ENCODE measurements around the gene TRIO.
"Not testable (repeated sequence)": the region's sequence is repeated elsewhere in the genome, so short reads cannot be mapped to it uniquely, and the experiment has no call there.

The TRIO gene

DNA sequence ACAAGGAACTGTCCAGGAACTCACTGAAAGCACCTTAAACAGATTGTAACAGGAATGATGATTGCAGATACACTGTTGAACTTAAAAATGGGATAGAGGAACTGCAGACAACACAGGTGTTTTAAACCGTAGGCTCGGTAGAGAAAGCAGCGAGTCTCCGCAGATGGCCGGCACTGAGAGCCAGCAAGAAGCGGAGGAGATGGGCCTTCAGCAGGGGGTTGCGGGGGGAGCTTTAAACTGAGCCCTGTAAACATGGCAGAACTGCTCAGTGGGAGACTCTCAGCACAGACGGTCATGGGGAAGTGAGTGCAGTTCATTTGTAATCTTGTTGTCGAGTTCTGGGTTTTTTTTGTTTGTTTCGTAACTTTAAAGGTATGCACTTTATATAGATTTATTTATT is 283.4 kb downstream of the TRIO start:
- no peak overlapping the region for H3K9ac ChIP-seq (ENCODE audit: low read depth, low read length)
- H3K4me1 ChIP-seq (ENCODE audit: insufficient read depth, low read length): peaks cover 3% of the 10 kb centered on the region; the same call in 1 of the 2 replicates
- no peaks in the 10 kb centered on the region for H3K27me3 ChIP-seq (ENCODE audit: insufficient read depth, low read length)
- H3K27ac ChIP-seq (ENCODE audit: low read length): no peak overlapping the region
- peaks cover 22% of the 10 kb centered on the region for H3K36me3 ChIP-seq (ENCODE audit: insufficient read depth, low read depth, low read length)
- H3K9me3 ChIP-seq (ENCODE audit: insufficient read depth, low read depth, low read length): no peaks in the 10 kb centered on the region
- H3K4me3 ChIP-seq (ENCODE audit: low read length): no peak overlapping the region

DNA sequence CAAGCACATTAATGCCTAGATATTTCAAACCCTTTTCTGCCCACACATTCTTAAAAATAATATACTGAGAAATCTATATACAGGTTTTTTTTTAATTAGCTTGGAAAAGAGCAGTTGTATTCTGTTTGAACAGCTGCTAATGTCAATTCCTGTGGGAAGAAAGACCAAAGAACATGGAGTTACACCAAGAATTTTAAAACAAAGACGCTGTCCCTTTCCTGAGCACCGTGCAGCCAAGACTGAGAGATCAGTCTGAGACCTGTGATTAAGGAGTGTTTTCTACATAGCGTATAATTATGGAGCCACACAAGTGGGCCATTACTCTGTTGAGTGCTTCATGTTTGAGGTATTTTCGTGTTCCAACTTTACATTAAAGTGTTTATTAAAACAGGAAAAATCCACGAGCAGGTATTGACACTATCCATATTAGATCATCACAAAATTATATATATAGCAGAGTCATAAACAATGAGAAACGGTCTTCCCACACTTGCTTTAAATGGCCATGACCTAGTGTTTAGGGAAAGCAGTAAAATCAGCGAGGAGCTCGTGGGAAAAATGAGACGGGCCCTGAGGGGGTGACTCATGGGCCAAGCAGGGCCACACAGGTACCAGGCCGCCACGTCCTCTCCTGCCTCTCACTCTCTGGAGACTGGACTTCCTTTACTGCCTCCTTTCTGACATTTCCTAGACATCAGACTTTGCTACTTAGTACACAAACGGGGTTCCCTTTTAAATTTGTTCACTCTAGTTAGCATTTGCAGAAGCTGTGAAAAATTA is 285.4 kb downstream of the TRIO start:
- H3K36me3 ChIP-seq (ENCODE audit: insufficient read depth, low read depth, low read length): peaks cover 4% of the 10 kb centered on the region
- H3K27ac ChIP-seq (ENCODE audit: low read length): no peak overlapping the region
- H3K4me1 ChIP-seq (ENCODE audit: insufficient read depth, low read length): peaks cover 15% of the 10 kb centered on the region

DNA sequence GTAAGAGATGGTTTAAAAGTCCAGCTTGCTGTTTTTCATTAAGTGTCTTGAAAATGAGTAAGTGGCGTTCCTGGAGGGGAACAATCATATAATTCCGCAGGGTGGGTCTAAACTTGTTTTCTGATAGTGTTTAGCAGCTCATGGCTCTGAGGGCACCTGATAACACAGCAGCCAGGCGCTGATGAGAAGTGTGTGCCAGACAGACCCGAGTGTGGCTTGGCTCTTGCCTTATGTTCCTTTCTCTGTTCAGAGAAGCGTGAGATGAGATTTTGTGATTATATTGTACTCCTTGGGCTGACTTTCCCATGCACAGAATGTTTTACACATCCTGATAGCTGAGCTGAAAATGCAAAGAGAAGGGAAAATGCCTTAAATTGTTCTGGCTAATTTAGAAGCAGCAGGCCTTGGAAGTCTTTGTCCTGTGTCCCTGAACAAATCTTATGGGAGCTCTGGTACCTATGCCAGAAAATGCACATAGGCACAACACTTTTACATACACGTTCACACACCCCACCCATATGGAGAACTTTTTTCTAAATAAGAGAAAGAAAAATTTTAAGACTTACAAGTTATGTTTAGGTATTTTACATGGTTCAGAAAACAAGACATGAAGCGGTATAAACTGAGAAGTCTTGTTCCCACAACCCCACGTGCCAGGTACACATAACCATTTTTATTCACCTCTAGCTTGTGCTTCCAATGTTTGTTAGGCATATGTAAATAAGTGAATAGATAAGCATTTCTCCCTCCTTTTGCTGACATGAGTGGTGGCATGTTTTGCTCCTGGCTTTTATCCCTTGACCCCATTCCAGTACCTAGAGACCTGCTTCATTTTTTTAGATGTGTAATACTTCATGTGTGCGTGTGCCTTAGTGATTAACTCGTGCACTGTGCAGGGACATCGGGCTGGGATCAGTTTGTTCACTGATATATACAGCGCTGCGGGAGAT is 286.2 kb downstream of the TRIO start:
- Histone ChIP-seq H3K27ac (ENCODE audit: low read length) (no peak overlapping the region), H3K27me3 (ENCODE audit: insufficient read depth, low read length) (no peaks in the 10 kb centered on the region), H3K9me3 (ENCODE audit: insufficient read depth, low read depth, low read length) (no peaks in the 10 kb centered on the region), H3K4me3 (ENCODE audit: low read length) (no peak overlapping the region), H3K36me3 (ENCODE audit: insufficient read depth, low read depth, low read length) (peaks cover 4% of the 10 kb centered on the region; the same call in 1 of the 2 replicates), H3K9ac (ENCODE audit: low read depth, low read length) (no peak overlapping the region), H3K4me1 (ENCODE audit: insufficient read depth, low read length) (peaks cover 14% of the 10 kb centered on the region)

More for the DNA sequence above, 285.4 kb downstream of the TRIO start:
- Histone ChIP-seq H3K9me3 (ENCODE audit: insufficient read depth, low read depth, low read length) (no peaks in the 10 kb centered on the region), H3K27me3 (ENCODE audit: insufficient read depth, low read length) (no peaks in the 10 kb centered on the region), H3K9ac (ENCODE audit: low read depth, low read length) (no peak overlapping the region), H3K4me3 (ENCODE audit: low read length) (no peak overlapping the region)

DNA sequence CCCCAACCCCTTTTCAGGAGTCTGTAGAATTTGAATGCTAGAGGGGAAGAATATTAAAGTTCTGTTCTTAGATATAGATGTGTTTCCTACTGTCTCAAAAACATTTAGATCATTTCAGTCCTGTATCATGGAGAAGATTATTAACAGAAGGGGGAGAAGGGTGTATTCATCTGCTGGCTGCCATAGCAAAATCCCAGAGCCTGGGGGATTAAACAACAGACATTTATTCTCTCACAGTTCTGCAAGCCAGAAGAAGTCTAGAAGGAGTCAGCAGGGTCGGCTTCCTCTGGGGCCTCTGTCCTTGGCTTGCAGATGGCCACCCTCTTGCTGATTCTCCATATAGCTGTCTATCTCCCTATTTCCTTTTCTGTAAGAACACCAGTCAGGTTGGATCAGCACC is 288.4 kb downstream of the TRIO start:
- no peaks in the 10 kb centered on the region for H3K9me3 ChIP-seq (ENCODE audit: insufficient read depth, low read depth, low read length)
- H3K4me3 ChIP-seq (ENCODE audit: low read length): no peak overlapping the region
- peaks cover 6% of the 10 kb centered on the region for H3K36me3 ChIP-seq (ENCODE audit: insufficient read depth, low read depth, low read length)
- H3K4me1 ChIP-seq (ENCODE audit: insufficient read depth, low read length): peaks cover 14% of the 10 kb centered on the region
- no peak overlapping the region for H3K9ac ChIP-seq (ENCODE audit: low read depth, low read length)
- no peak overlapping the region for H3K27ac ChIP-seq (ENCODE audit: low read length)
- no peaks in the 10 kb centered on the region for H3K27me3 ChIP-seq (ENCODE audit: insufficient read depth, low read length)

DNA sequence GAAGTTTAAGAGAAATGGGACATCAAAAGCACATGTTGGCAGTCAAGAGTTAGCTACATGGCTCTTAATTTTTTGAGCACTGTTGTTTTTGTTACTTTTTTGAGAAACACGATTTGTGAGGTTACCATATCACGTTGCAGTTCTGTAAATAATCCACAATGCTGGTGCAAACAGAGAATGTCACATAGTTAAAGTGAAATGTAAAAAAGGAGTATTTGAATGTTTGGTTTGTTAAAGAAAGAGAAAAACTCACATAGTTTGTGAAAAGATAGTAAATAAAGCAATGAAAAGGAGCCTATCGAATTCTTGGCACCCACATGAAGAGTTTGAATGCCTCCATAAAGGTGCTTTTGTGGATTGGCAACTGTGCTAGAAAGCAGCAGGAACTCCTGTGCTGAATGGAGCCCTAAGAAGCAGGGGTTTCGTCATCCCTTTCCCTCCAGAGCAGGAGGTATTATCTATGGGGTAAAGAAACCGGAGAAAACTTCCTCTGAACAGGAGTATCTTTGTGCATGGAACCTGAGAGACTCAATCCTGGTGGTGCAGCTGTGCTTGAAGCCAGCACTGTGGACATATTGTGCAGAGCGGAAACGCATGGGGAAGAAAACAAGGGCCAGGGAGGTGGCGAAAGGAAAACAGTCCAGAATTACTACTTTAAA is 289.9 kb downstream of the TRIO start:
- Histone ChIP-seq H3K27ac (ENCODE audit: low read length) (peak overlapping the region; percentile 32), H3K9me3 (ENCODE audit: insufficient read depth, low read depth, low read length) (no peaks in the 10 kb centered on the region), H3K27me3 (ENCODE audit: insufficient read depth, low read length) (no peaks in the 10 kb centered on the region), H3K4me3 (ENCODE audit: low read length) (no peak overlapping the region), H3K9ac (ENCODE audit: low read depth, low read length) (peak overlapping the region; percentile 43; the same call in 1 of the 2 replicates), H3K4me1 (ENCODE audit: insufficient read depth, low read length) (peaks cover 14% of the 10 kb centered on the region), H3K36me3 (ENCODE audit: insufficient read depth, low read depth, low read length) (peaks cover 6% of the 10 kb centered on the region)

DNA sequence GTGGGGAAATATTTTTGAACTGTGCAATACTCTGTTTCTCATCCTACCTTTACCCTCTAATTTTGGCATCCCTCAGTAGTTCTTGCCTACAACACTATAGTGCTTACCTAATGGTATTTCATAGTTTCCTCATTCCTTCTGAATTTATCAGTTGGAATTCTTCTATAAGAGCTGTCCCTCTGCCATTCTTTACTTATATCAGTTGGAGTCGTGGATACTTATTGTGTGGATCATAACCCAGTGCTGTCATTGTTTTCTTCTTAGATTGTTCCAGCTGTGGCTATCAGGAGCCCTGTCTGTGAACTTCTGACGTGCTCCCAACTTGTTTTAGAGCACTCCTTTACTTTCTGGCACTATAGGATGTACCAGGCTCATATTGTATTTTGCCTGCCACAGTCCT is 292.3 kb downstream of the TRIO start:
- peaks cover 14% of the 10 kb centered on the region for H3K4me1 ChIP-seq (ENCODE audit: insufficient read depth, low read length)
- H3K36me3 ChIP-seq (ENCODE audit: insufficient read depth, low read depth, low read length): peaks cover 6% of the 10 kb centered on the region; the same call in 1 of the 2 replicates
- no peak overlapping the region for H3K9ac ChIP-seq (ENCODE audit: low read depth, low read length)
- H3K4me3 ChIP-seq (ENCODE audit: low read length): no peak overlapping the region
- H3K27me3 ChIP-seq (ENCODE audit: insufficient read depth, low read length): no peaks in the 10 kb centered on the region
- no peaks in the 10 kb centered on the region for H3K9me3 ChIP-seq (ENCODE audit: insufficient read depth, low read depth, low read length)
- no peak overlapping the region for H3K27ac ChIP-seq (ENCODE audit: low read length)

DNA sequence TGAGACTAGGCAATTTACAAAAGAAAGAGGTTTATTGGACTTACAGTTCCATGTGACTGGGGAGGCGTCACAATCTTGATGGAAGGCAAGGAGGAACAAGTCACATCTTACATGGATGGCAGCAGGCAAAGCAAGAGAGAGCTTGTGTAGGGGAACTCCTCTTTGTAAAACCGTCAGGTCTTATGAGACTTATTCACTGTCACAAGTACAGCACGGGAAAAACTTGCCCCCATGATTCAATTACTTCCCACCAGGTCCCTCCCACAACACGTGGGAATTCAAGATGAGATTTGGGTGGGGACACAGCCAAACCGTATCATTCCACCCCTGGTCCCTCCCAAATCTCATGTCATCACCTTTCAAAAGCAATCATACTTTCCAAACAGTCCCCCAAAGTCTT is 293.0 kb downstream of the TRIO start:
- H3K27ac ChIP-seq (ENCODE audit: low read length); H3K9ac ChIP-seq (ENCODE audit: low read depth, low read length); H3K36me3 ChIP-seq (ENCODE audit: insufficient read depth, low read depth, low read length); H3K9me3 ChIP-seq (ENCODE audit: insufficient read depth, low read depth, low read length); H3K4me3 ChIP-seq (ENCODE audit: low read length); H3K27me3 ChIP-seq (ENCODE audit: insufficient read depth, low read length): not testable (repeated sequence)
- peaks cover 14% of the 10 kb centered on the region for H3K4me1 ChIP-seq (ENCODE audit: insufficient read depth, low read length)

DNA sequence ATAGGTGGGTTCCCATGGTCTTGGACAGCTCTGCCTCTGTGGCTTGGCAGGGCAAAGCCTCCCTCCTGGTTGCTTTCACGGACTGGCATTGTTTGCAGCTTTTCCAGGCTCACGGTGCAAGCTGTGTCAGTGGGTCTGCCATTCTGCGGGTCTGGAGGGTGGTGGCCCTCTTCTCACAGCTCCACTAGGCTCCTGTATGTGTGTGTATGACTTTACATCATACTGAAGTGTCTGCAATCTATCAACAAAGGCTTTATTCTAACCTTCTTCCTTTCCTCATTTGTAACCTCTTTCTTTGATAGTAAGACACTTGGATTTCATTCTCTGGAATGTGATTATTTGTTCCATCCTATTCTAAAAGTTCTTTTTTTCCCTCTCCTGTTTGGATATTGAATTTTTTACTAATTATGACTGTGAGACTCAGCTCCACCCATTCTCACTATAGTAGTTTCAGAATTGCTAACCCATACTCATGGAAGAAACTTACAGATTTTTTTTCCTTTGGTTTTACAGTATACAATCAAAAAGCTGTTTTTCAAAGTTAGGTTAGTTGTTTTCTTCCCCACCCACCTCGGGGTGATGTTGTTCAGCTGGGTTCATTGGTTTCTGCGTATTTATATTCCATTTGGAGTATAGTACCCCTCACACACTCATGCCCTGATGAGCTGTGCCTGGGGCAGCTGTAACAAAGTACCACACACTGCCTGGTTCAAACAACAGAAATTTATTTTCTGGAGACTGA is 293.8 kb downstream of the TRIO start:
- Histone ChIP-seq H3K27me3 (ENCODE audit: insufficient read depth, low read length) (no peaks in the 10 kb centered on the region), H3K27ac (ENCODE audit: low read length) (no peak overlapping the region), H3K9ac (ENCODE audit: low read depth, low read length) (no peak overlapping the region)

DNA sequence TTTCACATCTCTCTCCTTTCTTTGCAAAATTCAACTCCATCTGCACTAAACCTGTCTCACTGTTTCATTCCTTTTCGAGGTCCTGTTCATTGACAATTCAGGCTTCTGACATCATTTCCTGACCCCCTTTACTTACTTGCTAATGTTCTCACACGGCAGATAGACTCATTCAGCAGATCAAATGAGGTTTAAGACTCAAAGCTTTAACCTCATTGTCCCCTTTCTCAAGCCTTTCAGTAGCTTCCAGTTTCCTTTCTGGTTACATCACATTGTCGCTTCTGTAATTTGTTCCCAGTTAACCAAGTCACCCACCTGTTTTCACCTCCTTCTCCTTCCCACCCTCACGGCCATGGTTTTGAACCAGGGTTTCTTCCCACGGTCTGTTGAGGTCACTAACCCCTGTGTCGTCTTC is 295.1 kb downstream of the TRIO start:
- peaks cover 6% of the 10 kb centered on the region; the same call in 1 of the 2 replicates for H3K36me3 ChIP-seq (ENCODE audit: insufficient read depth, low read depth, low read length)
- no peak overlapping the region for H3K27ac ChIP-seq (ENCODE audit: low read length)
- peaks cover 3% of the 10 kb centered on the region; the same call in 1 of the 2 replicates for H3K4me1 ChIP-seq (ENCODE audit: insufficient read depth, low read length)
- H3K9me3 ChIP-seq (ENCODE audit: insufficient read depth, low read depth, low read length): no peaks in the 10 kb centered on the region
- no peaks in the 10 kb centered on the region for H3K27me3 ChIP-seq (ENCODE audit: insufficient read depth, low read length)
- H3K4me3 ChIP-seq (ENCODE audit: low read length): no peak overlapping the region
- no peak overlapping the region for H3K9ac ChIP-seq (ENCODE audit: low read depth, low read length)

More for the DNA sequence above, 293.8 kb downstream of the TRIO start:
- H3K4me3 ChIP-seq (ENCODE audit: low read length): no peak overlapping the region
- H3K4me1 ChIP-seq (ENCODE audit: insufficient read depth, low read length): peaks cover 14% of the 10 kb centered on the region
- H3K36me3 ChIP-seq (ENCODE audit: insufficient read depth, low read depth, low read length): peaks cover 6% of the 10 kb centered on the region; the same call in 1 of the 2 replicates
- H3K9me3 ChIP-seq (ENCODE audit: insufficient read depth, low read depth, low read length): no peaks in the 10 kb centered on the region

DNA sequence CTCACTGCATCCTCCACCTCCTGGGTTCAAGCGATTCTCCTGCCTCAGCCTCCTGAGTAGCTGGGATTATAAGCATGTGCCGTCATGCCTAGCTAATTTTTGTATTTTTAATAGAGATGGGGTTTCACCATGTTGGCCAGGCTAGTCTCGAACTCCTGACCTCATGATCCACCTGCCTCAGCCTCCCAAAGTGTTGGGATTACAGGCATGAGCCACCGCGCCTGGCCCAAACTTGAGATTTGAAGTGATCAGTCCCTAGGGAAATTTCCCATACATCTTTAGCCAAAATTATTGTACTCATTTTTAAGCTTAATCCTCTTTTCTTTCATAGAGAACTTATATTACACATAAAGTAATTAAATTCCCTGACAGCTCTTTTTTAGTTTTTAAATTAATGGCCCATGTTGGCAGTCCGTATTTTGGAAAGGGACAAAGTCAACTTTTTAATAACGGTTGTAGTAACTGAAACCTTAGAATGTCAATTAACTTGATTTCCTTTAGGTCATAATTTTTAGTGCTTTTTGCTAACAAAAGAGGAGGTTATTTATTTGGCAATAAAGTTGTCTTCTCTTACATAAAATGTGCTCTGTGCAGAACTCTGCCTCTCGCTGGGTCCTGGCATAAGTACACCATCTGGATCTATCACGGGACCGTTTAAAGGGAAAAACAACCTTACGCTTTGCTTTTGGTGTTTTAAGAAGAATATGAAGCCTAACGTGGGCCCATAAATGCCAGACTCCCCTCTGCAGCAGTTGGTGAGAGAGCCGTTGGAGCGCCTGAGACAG is 296.1 kb downstream of the TRIO start:
- Histone ChIP-seq H3K4me3 (ENCODE audit: low read length) (no peak overlapping the region), H3K36me3 (ENCODE audit: insufficient read depth, low read depth, low read length) (peaks cover 6% of the 10 kb centered on the region; the same call in 1 of the 2 replicates), H3K4me1 (ENCODE audit: insufficient read depth, low read length) (no peaks in the 10 kb centered on the region), H3K27me3 (ENCODE audit: insufficient read depth, low read length) (no peaks in the 10 kb centered on the region), H3K9me3 (ENCODE audit: insufficient read depth, low read depth, low read length) (no peaks in the 10 kb centered on the region), H3K9ac (ENCODE audit: low read depth, low read length) (no peak overlapping the region), H3K27ac (ENCODE audit: low read length) (no peak overlapping the region)
